ENCODE measurements around the gene OLFM4. TPM values are rescaled to one million over a fixed set of nuclear protein-coding genes. Genes with fewer than 3 reads are reported as not detected.
"Not testable (repeated sequence)": the region's sequence is repeated elsewhere in the genome, so short reads cannot be mapped to it uniquely, and the experiment has no call there.

Gene OLFM4
- not detected in 2 replicates for total RNA-seq

DNA sequence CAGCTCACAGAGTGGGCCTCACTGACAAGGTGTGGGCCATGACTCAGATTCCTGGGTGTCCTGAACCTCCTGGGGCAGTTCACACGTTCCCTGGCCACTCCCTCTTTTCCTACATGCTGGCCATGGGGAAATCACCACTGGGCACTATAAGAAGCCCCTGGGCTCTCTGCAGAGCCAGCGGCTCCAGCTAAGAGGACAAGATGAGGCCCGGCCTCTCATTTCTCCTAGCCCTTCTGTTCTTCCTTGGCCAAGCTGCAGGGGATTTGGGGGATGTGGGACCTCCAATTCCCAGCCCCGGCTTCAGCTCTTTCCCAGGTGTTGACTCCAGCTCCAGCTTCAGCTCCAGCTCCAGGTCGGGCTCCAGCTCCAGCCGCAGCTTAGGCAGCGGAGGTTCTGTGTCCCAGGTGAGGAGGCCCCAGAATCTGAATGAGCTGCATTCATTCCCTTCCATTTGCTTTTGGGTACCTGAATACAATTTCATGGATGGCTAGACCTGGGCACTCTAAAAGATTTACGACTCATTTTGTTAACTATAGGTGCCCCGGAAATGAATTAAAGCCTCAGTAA is at the start of gene OLFM4:
OLFM4 (plus strand) TSS at position 177 of the 567 bp plus-strand sequence; CDS start at position 201, 24 bp downstream.
- intact Hi-C loops (cut with micrococcal nuclease): no loop called here

DNA sequence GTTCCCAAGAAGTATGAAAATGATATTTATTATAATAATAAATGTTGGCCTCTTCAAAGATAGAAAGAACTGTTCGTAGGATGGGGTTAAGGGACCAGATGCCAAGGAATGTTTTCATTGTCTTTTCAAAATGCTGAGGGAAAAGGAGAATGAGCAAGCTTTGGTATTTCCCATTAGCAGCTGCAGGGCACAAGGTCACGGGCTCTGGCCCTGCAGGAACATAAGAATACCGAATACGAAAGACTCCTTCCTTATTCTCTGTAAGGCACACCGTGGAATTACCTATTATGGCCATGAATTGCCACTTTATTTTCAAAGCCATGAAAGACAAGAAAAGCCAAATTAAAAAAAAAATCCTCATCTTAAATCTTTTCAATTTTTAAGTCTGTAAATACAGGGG is 49.6 kb upstream of the OLFM4 start:
- intact Hi-C loops (cut with micrococcal nuclease): no loop called here

GRCh38 chr13:52980695-52981094 is 47.9 kb upstream of the OLFM4 start:
- intact Hi-C loops (cut with micrococcal nuclease): no loop called here

GRCh38 chr13:52983836-52984235 is 44.8 kb upstream of the OLFM4 start:
- intact Hi-C loops (cut with micrococcal nuclease): no loop called here

- intact Hi-C loops (cut with micrococcal nuclease): no loop called here
Measured at GRCh38 chr13:52984881-52985363, 43.7 kb upstream of the OLFM4 start.

DNA sequence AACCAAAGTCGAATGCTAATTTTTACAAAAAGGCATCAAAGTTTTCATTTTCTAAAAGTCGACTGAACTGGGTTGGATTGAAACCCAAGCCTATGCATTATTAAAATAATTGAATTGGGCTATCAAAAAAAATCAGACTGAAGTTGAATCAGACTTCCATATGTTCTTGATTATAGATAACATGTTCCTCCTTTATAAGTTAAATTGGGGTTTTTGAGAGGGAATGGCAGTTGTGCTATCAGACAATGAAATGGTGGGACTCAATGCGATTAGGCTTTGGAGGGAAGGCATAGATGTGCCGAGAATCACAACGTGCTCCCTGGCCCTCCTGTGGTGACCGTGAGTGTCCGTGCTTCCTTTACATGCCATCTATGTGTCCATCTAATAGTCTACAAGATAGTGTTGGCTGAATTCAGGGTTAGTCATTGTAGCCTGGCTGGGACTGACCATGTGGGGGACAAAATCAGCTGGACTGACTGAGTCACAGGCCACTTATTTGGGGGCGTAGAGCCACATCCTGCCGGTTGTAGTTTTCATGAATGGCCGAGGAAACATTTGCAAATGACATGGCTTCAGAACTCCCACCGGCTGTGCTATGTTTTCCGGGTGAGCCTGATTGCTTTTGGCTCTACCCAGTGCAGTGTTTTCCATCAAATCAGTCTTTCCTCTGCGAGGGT is 37.1 kb upstream of the OLFM4 start:
- intact Hi-C loops (cut with micrococcal nuclease): no loop called here

GRCh38 chr13:52992110-52992509 is 36.5 kb upstream of the OLFM4 start:
- intact Hi-C loops (cut with micrococcal nuclease): no loop called here

DNA sequence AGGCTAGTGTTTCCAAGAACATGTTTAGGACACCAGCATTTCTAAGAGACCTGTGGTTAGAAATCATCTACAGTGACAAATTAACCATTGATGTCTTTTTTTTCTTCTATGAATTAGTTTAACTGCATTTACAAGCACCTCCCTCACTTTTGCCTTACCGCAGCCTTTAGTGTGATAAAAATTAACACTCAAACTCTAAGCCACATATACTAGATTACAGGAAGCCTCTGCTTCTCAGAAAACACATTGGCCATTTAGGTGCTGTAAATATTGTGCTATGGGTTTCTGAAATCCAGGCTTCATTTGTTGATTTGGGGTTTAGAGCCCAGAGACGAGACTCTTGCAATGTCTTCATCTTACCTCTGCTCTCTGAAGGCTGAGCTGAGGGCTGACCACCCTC is 34.6 kb upstream of the OLFM4 start:
- intact Hi-C loops (cut with micrococcal nuclease): no loop called here

- intact Hi-C loops (cut with micrococcal nuclease): no loop called here
Measured at GRCh38 chr13:52994865-52995264, 33.7 kb upstream of the OLFM4 start.

- intact Hi-C loops (cut with micrococcal nuclease): loop anchor here (1.0 kb wide), 1 partner anchor 40 kb away; no protein-coding TSS in a partner anchor
Measured at GRCh38 chr13:52995946-52996345, 32.7 kb upstream of the OLFM4 start.

- intact Hi-C loops (cut with micrococcal nuclease): no loop called here
Measured at GRCh38 chr13:52997951-52998876, 30.4 kb upstream of the OLFM4 start.

- intact Hi-C loops (cut with micrococcal nuclease): no loop called here
Measured at GRCh38 chr13:52999093-52999696, 29.4 kb upstream of the OLFM4 start.

DNA sequence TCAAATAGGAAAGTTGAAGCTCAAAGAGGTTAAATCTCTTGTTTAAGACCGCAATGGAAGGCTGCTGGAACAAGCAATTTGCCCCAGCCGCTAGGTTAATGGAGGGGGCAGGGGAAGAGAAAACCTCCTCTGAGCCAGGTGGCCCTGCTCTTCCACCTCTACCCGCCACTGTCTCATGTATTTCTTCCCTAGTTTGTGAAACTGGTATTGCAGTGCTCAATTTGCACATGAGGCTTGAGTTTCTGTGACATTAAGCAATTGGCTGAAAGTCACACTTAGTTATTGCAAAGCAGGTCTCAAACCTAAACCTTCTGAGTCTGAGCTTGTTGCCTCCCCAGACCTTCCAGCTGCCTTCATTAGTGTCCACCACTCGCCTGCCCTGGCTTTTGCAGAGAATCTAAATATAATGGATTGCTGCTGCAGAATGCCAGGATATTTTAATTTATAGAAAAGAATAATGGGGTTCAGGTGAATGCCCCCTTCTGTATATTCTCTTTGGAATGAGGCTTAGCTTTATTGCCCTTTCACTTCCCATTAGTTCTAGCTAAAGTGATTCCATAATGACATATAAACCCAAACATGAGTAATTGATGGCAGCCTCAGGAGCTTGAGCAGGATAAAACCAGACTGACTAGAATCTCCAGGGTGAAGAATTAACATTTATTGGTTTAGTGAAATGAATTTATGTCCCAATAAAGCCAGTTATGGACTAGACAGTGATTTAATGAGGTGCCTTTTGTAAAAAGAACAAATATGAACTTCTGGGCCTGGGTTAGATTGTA is 27.0 kb upstream of the OLFM4 start:
- intact Hi-C loops (cut with micrococcal nuclease): no loop called here

GRCh38 chr13:53004573-53004972 is 24.0 kb upstream of the OLFM4 start:
- intact Hi-C loops (cut with micrococcal nuclease): no loop called here

DNA sequence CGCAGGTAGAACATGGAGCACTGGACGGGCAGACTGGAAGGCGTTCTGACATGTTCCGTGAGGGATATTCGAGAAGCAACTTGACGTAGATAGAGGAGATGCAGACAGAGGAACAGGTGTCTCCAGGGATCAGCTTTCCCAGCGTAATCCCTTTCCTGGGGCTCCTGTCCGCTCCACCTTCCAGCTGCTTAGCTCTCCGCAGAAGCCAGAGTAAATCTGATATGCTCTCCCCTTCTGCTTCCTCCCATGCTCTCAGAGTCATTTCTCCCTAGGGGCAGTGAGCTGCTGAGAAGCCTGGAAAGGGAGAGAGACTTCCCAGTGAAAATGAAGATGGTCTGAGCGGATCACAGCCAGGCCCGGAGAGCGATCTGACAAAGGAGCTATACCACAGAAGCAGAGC is 23.0 kb upstream of the OLFM4 start:
- intact Hi-C loops (cut with micrococcal nuclease): no loop called here

GRCh38 chr13:53007872-53008271 is 20.7 kb upstream of the OLFM4 start:
- intact Hi-C loops (cut with micrococcal nuclease): no loop called here

DNA sequence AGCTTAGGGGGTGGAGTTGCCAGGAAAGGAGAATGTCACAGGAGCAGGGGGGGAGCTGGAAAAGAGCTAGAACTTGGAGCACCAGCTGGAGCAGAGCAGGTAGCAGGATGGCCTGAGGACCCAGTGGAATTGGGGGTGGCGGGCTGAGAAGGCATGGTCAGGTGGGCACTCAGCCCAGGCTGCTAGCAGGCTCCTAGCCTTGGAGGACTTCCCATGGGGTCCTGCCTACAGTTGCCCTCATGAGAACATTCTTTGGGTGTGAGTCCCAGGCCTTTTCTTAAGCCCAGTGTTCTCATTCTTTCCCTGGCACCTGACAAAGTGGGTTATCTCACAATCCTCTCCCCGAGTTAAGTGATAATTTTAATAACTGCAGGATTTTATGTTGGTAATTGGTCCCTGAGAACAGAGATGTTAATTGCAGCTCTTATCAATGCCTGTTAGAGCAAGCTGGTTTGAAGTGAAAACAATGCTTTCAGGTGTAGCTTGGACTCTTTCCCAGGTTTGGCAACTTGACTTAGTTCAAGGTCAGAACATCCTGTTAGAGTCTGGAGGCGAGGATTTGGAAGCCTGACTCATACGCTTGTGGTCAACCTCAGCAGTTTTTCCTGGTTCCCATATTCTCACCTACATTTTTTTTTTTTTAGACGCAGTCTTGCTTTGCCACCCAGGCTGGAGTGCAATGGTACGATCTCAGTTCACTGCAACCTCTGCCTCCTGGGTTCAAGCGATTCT is 18.1 kb upstream of the OLFM4 start:
- intact Hi-C loops (cut with micrococcal nuclease): no loop called here

DNA sequence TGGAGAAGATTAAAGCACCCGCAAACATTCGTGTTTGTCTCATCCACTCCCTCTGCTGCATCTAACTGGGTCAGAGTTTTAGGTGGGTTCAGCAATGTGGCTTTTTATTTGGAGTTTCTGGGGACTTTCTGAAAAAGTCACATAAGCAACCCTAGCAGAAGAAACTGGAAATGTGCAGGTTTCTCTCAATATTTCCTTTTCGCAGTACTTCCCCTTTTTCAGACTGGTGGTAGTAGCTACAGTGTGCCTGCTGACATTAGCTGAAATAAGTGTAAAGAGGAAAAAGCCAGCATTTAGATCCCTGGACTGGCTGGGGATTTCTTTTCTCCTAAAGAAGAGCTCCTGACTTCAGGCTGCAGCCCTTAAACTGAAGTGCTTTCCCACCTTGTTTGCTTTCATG is 15.9 kb upstream of the OLFM4 start:
- intact Hi-C loops (cut with micrococcal nuclease): no loop called here

DNA sequence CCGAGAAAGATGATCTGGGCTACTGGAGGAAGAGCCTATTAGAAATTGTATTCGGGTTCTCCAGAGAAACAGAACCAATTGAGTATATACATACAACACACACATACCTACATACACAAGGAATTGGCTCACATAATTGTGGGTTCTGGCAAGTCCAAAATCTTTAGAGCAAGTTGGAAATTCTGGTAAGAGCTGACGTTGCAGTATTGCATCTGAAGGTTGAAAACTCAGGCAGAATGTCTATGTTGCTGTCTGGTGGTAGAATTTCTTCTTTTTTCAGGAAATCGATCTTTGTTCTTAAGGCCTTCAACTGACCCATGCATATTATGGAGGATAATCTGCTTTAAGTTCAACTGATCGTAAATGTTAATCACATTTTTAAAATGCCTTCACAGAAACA is 15.5 kb upstream of the OLFM4 start:
- intact Hi-C loops (cut with micrococcal nuclease): no loop called here

DNA sequence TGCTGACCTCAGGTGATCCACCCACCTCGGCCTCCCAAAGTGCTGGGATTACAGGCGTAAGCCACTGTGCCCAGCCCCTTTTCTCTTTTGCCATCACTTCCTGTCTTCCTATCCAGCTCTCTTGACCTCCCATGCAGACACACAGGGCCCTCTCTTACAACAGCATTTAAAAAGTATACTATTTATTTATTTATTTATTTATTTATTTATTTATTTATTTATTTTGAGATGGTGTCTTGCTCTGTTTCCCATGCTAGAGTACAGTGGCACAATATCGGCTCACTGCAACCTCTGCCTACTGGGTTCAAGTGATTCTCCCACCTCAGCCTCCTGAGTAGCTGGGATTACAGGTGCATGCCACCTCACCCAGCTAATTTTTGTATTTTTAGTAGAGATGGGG is 14.6 kb upstream of the OLFM4 start:
- intact Hi-C loops (cut with micrococcal nuclease): not testable (repeated sequence)
